Measurements from ENCODE around the gene ZNF692. TPM values are rescaled to one million over a fixed set of nuclear protein-coding genes. Genes with fewer than 3 reads are reported as not detected.
"Not testable (repeated sequence)": the region's sequence is repeated elsewhere in the genome, so short reads cannot be mapped to it uniquely, and the experiment has no call there.

The ZNF692 gene
- total RNA-seq, 8 experiments from 2014 or later, result 20.9 to 67.7 (median 45.3) TPM

DNA sequence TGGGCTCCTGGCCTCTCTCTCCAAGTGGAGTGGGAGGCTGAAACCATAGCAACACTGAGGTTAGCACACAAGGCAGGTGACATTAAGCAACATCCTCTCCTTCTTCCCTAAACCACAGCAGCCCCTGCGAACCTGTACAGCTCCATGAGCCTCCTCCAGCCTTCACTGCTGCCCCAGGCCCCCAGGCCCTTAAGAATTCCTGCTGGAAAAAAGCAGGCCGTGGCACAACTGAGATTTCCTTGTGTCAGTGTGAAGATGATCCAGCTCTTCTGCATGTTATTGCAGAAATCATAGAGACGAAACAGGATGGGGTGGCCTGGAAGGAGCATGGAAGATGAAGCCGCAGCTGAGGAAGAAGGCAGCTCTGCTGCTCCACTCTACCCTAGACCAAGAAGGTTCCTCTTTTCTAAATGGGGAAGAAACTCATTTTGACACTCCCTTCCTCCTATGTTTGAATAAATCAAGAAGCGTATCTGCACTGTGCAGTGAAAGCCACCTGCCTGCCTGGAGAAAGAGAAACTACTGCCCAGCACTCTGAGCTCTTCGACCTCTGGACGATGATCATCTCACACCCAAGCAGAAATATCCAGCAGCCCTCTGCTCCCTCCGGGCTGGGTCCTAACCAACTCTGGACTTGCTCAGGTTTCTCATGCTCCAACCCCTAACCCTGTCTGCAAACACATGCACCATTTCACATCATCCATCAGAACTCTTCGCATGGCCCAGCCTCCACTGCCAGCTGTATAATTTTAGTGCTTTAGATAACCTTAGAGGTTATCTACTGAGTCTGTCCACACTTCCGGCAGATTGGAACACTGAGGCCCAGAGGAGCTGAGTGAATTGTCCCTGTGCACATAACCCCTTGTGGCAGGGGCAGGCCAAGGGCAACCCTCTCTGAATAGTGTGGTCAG lies 53.9 kb downstream of the ZNF692 start:
- in situ Hi-C loops (cut with MboI; ENCODE audit: low pct_unique_long_range_greater_than_20kb in 2 of 9, low sequenced_read_pairs in 9 of 9, unreplicated experiment in 9 of 9), result no loop called here
- 0 to 84% (median 72%) methylated on average over 1 to 10 of the region's 10 CpGs; no CpG with 5 or more reads in 1 of the 10 experiments for WGBS, 10 experiments
- Histone ChIP-seq H3K4me1 (replicated peaks in 1 of 2) (peaks cover 0 to 6% of the 10 kb centered on the region in 2 donors), H3K4me3 (no peak overlapping the region), H3K27ac (no peak overlapping the region)
- no peak for ATAC-seq (replicated peaks in 6 of 8)

DNA sequence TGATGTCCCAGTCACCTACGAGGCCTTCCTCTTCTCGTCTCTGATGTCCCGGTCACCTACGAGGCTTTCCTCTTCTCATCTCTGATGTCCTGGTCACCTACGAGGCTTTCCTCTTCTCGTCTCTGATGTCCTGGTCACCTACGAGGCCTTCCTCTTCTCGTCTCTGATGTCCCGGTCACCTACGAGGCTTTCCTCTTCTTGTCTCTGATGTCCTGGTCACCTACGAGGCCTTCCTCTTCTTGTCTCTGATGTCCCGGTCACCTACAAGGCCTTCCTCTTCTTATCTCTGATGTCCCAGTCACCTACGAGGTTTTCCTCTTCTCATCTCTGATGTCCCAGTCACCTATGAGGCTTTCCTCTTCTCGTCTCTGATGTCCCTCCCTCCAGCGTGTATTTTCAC lies 55.4 kb downstream of the ZNF692 start:
- H3K4me3 ChIP-seq; ATAC-seq (replicated peaks in 6 of 8); H3K4me1 ChIP-seq (replicated peaks in 1 of 2); in situ Hi-C loops (cut with MboI; ENCODE audit: low pct_unique_long_range_greater_than_20kb in 2 of 9, low sequenced_read_pairs in 9 of 9, unreplicated experiment in 9 of 9); H3K27ac ChIP-seq: not testable (repeated sequence)
- WGBS, 10 experiments, result 39 to 87% (median 74%) methylated on average over 6 to 15 of the region's 15 CpGs; no CpG with 5 or more reads in 1 of the 10 experiments

DNA sequence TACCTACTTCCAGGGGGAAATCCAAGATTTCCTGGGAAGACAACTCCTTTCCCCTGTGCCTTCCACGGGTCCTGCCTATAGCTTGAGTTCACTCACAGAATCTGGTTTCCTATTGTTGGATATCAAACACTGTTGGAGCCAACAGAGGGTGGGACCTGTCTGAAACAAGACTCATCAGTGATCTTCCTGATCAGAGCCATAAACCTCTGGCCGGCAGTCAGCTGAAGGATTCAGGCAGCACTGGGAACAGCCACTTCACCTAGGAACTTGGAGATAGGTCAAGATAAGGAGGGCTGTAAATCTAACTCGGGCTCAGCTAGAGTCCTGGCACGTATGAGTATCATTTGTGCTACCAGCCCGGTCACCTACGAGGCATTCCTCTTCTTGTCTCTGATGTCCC lies 56.4 kb downstream of the ZNF692 start:
- in situ Hi-C loops (cut with MboI; ENCODE audit: low pct_unique_long_range_greater_than_20kb in 2 of 9, low sequenced_read_pairs in 9 of 9, unreplicated experiment in 9 of 9), result no loop called here
- 49 to 100% (median 80%) methylated on average over 1 to 5 of the region's 6 CpGs; no CpG with 5 or more reads in 2 of the 10 experiments for WGBS, 10 experiments
- H3K4me1 ChIP-seq (replicated peaks in 1 of 2), result peaks cover 0 to 6% of the 10 kb centered on the region in 2 donors
- ATAC-seq (replicated peaks in 6 of 8), result no peak
- no peak overlapping the region for H3K27ac ChIP-seq
- H3K4me3 ChIP-seq, result no peak overlapping the region

DNA sequence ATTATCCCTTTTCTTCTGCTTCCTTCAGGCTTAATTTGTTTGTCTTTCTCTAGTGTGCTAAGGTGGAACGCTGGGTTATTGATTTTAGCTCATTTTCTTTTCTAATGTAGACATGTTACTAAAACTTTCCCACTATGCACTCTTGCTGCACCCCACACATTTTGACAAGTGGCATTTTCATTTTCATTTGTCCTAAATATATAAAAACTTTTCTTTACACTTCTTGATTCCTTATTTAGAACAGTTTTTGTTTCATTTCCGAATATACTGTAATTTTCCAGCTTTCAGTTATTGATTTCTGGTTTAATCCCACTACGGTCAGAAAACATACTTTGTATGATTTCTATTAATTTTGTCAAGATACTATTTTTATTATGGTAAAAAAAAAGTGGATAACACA lies 58.4 kb downstream of the ZNF692 start:
- H3K4me1 ChIP-seq (replicated peaks in 1 of 2), result no peaks in the 10 kb centered on the region
- WGBS, 10 experiments, result 11 to 63% (median 50%) methylated on average over 3 of the region's 3 CpGs
- ATAC-seq (replicated peaks in 6 of 8), result no peak
- no peak overlapping the region for H3K27ac ChIP-seq
- in situ Hi-C loops (cut with MboI; ENCODE audit: low pct_unique_long_range_greater_than_20kb in 2 of 9, low sequenced_read_pairs in 9 of 9, unreplicated experiment in 9 of 9), result no loop called here
- H3K4me3 ChIP-seq, result no peak overlapping the region

Other genes starting within 250 kb of the ZNF692 start
- gene OR2T11, start 224.0 kb downstream of the ZNF692 start, total RNA-seq, result under 1 TPM in 4 of 8 experiments, not detected in 4; 0.05 to 0.38 (median 0.19) TPM
- gene OR2T35, start 213.8 kb downstream of the ZNF692 start, total RNA-seq, result under 1 TPM in 1 of 8 experiments, not detected in 7; 0.05 TPM
- gene OR2T27, start 203.6 kb downstream of the ZNF692 start, total RNA-seq, result under 1 TPM in 2 of 8 experiments, not detected in 6; 0.29 to 0.66 TPM
- under 1 TPM in 1 of 8 experiments, not detected in 7; 0.43 TPM for gene OR14I1, start 156.3 kb downstream of the ZNF692 start, total RNA-seq
- under 1 TPM in 2 of 8 experiments, not detected in 6; 0.24 to 0.59 TPM for gene LYPD8, start 103.3 kb downstream of the ZNF692 start, total RNA-seq
- 10 to 100 TPM; 13.9 to 39.9 (median 22.6) TPM for gene SH3BP5L, start 33.2 kb downstream of the ZNF692 start, total RNA-seq
- 10 to 100 TPM; 12.4 to 34.6 (median 22.7) TPM for gene ZNF672, start 20.9 kb downstream of the ZNF692 start, total RNA-seq
- gene PGBD2, start 47.1 kb upstream of the ZNF692 start, total RNA-seq, result 10 to 100 TPM in 1 of 8 experiments, 1 to 10 TPM in 7; 3.2 to 10.1 (median 6.1) TPM